GM10847 (cell line): ENCODE measurements around the gene USP47.

Experiments used
- POLR2A ChIP-seq: IDR thresholded peaks from 2 replicates; pipeline ENCODE4 v1.6.1; 2011; ENCODE audit not compliant: insufficient read length; ENCODE audit errors: extremely low read depth

USP47 gene

GRCh38 chr11:11998091-11998781 is 156.5 kb downstream of the USP47 start:
- no peak for TF ChIP-seq POLR2A

- TF ChIP-seq POLR2A: no peak
Measured at GRCh38 chr11:12001186-12001585, 159.4 kb downstream of the USP47 start.

- TF ChIP-seq POLR2A: no peak
Measured at GRCh38 chr11:12003336-12003735, 161.6 kb downstream of the USP47 start.

- TF ChIP-seq POLR2A: no peak
Measured at GRCh38 chr11:12003815-12004214, 162.0 kb downstream of the USP47 start.

GRCh38 chr11:12005061-12005460 is 163.3 kb downstream of the USP47 start:
- no peak for TF ChIP-seq POLR2A

- TF ChIP-seq POLR2A: no peak
Measured at GRCh38 chr11:12005476-12005875, 163.7 kb downstream of the USP47 start.

- no peak for TF ChIP-seq POLR2A
Measured at GRCh38 chr11:12006552-12007229, 164.9 kb downstream of the USP47 start.

GRCh38 chr11:12007230-12007593 is 165.4 kb downstream of the USP47 start:
- TF ChIP-seq POLR2A: no peak

- TF ChIP-seq POLR2A: no peak
Measured at GRCh38 chr11:12007769-12008737, 166.3 kb downstream of the USP47 start, which contains the start of gene DKK3. DKK3 (minus strand) TSS chr11:12008626; CDS start chr11:12008582, 44 bp downstream.
